Mesendoderm (in vitro differentiated cells): ENCODE results near the gene PCTP.

Experiments
- DNase-seq: peaks from one replicate; pipeline ENCODE4 v3.0.0; 2013
- H2AK5ac ChIP-seq: 2 replicates; pipeline ENCODE4 v1.6.1; 2013; ENCODE audit warnings: low read length, inconsistent platforms
- H2BK120ac ChIP-seq: 2 replicates; pipeline ENCODE4 v1.6.1; 2013; ENCODE audit warnings: low read depth, mild to moderate bottlenecking, low read length, moderate library complexity, mixed read lengths
- H2BK15ac ChIP-seq: replicated peaks from 2 replicates; pipeline ENCODE4 v1.6.1; 2013; ENCODE audit warnings: low read depth, mild to moderate bottlenecking, moderate library complexity
- H2BK5ac ChIP-seq: 2 replicates; pipeline ENCODE4 v1.6.1; 2013; ENCODE audit warnings: low read length, inconsistent platforms
- H3K18ac ChIP-seq: 2 replicates; pipeline ENCODE4 v1.6.1; 2013; ENCODE audit warnings: mild to moderate bottlenecking, low read length, mixed read lengths
- H3K23ac ChIP-seq: one replicate; pipeline ENCODE4 v1.6.1; 2013; ENCODE audit warnings: low read length
- H3K27ac ChIP-seq: 2 replicates; pipeline ENCODE4 v1.5.1; 2013; ENCODE audit warnings: low read depth, mild to moderate bottlenecking, inconsistent platforms, low read length, moderate library complexity
- H3K27me3 ChIP-seq: 2 replicates; pipeline ENCODE4 v1.6.1; 2013; ENCODE audit warnings: low read length, control low read depth, mild to moderate bottlenecking, inconsistent platforms; ENCODE audit not compliant: insufficient read depth, poor library complexity
- H3K36me3 ChIP-seq: 2 replicates; pipeline ENCODE4 v1.6.1; 2013; ENCODE audit warnings: low read length, inconsistent platforms; ENCODE audit not compliant: control insufficient read depth, insufficient read depth
- H3K4ac ChIP-seq: one replicate; pipeline ENCODE4 v1.6.1; 2013; ENCODE audit warnings: low read depth, mild to moderate bottlenecking, low read length, moderate library complexity
- H3K4me1 ChIP-seq: 2 replicates; pipeline ENCODE4 v1.6.1; 2013; ENCODE audit warnings: low read depth, low read length, inconsistent platforms; ENCODE audit not compliant: control insufficient read depth
- H3K4me2 ChIP-seq: 2 replicates; pipeline ENCODE4 v1.6.1; 2013; ENCODE audit warnings: low read length
- H3K4me3 ChIP-seq: 2 replicates; pipeline ENCODE4 v1.5.1; 2013; ENCODE audit warnings: mild to moderate bottlenecking, low read length
- H3K56ac ChIP-seq: one replicate; pipeline ENCODE4 v1.6.1; 2013; ENCODE audit warnings: low read length
- H3K79me1 ChIP-seq: 2 replicates; pipeline ENCODE4 v1.6.1; 2013; ENCODE audit warnings: low read length, inconsistent platforms
- H3K79me2 ChIP-seq: 2 replicates; pipeline ENCODE4 v1.6.1; 2013; ENCODE audit warnings: mild to moderate bottlenecking, low read length; ENCODE audit not compliant: control insufficient read depth, insufficient read depth
- H3K9ac ChIP-seq: 2 replicates; pipeline ENCODE4 v1.6.1; 2013; ENCODE audit warnings: low read length, inconsistent platforms
- H4K5ac ChIP-seq: one replicate; pipeline ENCODE4 v1.6.1; 2013; ENCODE audit warnings: low read length
- H4K8ac ChIP-seq: one replicate; pipeline ENCODE4 v1.6.1; 2013; ENCODE audit warnings: low read depth, mild to moderate bottlenecking, control low read depth, low read length, moderate library complexity
- WGBS: extraction: QIAGEN DNeasy Blood & Tissue Kit; methylation state at CpG from one replicate; pipeline ENCODE4 v1.1.7; 2013; ENCODE audit warnings: low lambda C conversion rate, missing lambda C conversion rate; ENCODE audit not compliant: insufficient coverage; ENCODE audit errors: extremely low coverage; 5-methylcytosine and 5-hydroxymethylcytosine counted together

Gene PCTP

DNA sequence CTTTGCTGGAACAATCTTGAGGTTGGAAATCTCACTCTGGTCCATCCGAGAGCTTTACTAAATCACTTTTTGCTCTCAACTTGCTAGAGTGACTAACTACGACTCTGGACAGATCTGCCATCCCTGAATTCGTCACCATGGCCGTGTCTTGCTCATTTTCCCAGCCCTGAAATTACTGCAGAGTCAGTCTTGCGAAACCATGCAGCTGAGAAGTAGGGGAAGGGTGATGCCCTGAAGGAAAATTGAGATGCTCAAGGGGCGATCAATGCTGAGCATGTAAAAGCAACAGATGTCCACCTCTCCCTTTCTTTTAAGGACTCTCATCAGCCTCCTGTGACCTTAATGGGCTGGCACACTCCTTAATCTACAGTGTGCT lies 18.8 kb downstream of the PCTP start:
- H3K79me1 ChIP-seq, result no peaks in the 10 kb centered on the region
- no peak for DNase-seq
- no peak overlapping the region for H4K5ac ChIP-seq

GRCh38 chr17:55770196-55770870 lies 19.5 kb downstream of the PCTP start:
- Histone ChIP-seq H3K27ac (no peak overlapping the region), H3K79me1 (no peaks in the 10 kb centered on the region), H3K27me3 (no peaks in the 10 kb centered on the region), H3K23ac (no peak overlapping the region), H3K4ac (no peak overlapping the region), H3K4me3 (no peak overlapping the region), H3K36me3 (no peaks in the 10 kb centered on the region), H4K8ac (no peak overlapping the region), H3K56ac (no peak overlapping the region), H3K4me2 (no peak overlapping the region), H2AK5ac (no peak overlapping the region), H2BK15ac (no peak overlapping the region), H2BK5ac (no peak overlapping the region), H3K4me1 (no peaks in the 10 kb centered on the region), H3K18ac (no peak overlapping the region), H3K9ac (no peak overlapping the region), H4K5ac (no peak overlapping the region), H2BK120ac (no peak overlapping the region), H3K79me2 (no peaks in the 10 kb centered on the region)
- DNase-seq, result peak; percentile 60
- no CpG with 5 or more reads among the region's 4 CpGs for WGBS

More for the DNA sequence above, 18.8 kb downstream of the PCTP start:
- Histone ChIP-seq H3K4me3 (no peak overlapping the region), H2BK120ac (no peak overlapping the region), H3K4ac (no peak overlapping the region), H2BK15ac (no peak overlapping the region), H4K8ac (no peak overlapping the region), H2AK5ac (no peak overlapping the region), H3K79me2 (no peaks in the 10 kb centered on the region), H3K27ac (no peak overlapping the region), H3K27me3 (no peaks in the 10 kb centered on the region), H3K9ac (no peak overlapping the region), H3K23ac (no peak overlapping the region), H3K36me3 (no peaks in the 10 kb centered on the region), H3K56ac (no peak overlapping the region), H2BK5ac (no peak overlapping the region), H3K4me1 (no peaks in the 10 kb centered on the region), H3K4me2 (no peak overlapping the region), H3K18ac (no peak overlapping the region)
- WGBS, result no CpG with 5 or more reads among the region's 6 CpGs

GRCh38 chr17:55772086-55772485 lies 21.2 kb downstream of the PCTP start:
- Histone ChIP-seq H3K79me2 (no peaks in the 10 kb centered on the region), H2BK15ac (no peak overlapping the region), H2AK5ac (no peak overlapping the region), H4K8ac (no peak overlapping the region), H3K4ac (no peak overlapping the region), H3K18ac (no peak overlapping the region), H2BK120ac (no peak overlapping the region), H3K4me3 (no peak overlapping the region), H3K4me2 (no peak overlapping the region), H3K79me1 (no peaks in the 10 kb centered on the region), H3K36me3 (no peaks in the 10 kb centered on the region), H3K9ac (no peak overlapping the region), H2BK5ac (no peak overlapping the region), H3K23ac (no peak overlapping the region), H3K4me1 (no peaks in the 10 kb centered on the region), H4K5ac (no peak overlapping the region), H3K27ac (no peak overlapping the region), H3K27me3 (no peaks in the 10 kb centered on the region), H3K56ac (no peak overlapping the region)
- no peak for DNase-seq
- no CpG with 5 or more reads among the region's 7 CpGs for WGBS

DNA sequence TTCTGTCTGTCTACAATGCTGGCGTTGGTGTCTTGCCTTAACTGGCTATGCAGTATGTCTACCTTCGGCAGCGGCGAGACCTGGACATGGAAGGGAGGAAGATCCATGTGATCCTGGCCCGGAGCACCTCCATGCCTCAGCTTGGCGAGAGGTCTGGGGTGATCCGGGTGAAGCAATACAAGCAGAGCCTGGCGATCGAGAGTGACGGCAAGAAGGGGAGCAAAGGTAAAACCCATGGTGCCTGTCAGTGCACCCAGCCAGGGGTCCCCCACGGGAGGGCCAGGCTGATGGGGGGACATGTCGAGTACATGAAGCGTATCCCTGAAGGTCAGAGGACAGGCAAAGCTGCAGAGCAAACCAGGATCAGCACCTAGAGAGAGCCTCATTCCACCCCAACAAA lies 22.8 kb downstream of the PCTP start:
- Histone ChIP-seq H2BK5ac (no peak overlapping the region), H3K36me3 (no peaks in the 10 kb centered on the region), H3K4me2 (no peak overlapping the region), H3K27me3 (no peaks in the 10 kb centered on the region), H3K9ac (no peak overlapping the region), H3K56ac (no peak overlapping the region), H3K18ac (no peak overlapping the region), H3K27ac (no peak overlapping the region), H2AK5ac (no peak overlapping the region), H3K79me1 (no peaks in the 10 kb centered on the region), H4K5ac (no peak overlapping the region), H3K79me2 (no peaks in the 10 kb centered on the region), H2BK120ac (no peak overlapping the region), H3K4ac (no peak overlapping the region), H3K23ac (no peak overlapping the region), H3K4me3 (no peak overlapping the region), H2BK15ac (no peak overlapping the region), H3K4me1 (no peaks in the 10 kb centered on the region), H4K8ac (no peak overlapping the region)
- WGBS, result no CpG with 5 or more reads among the region's 13 CpGs
- no peak for DNase-seq

DNA sequence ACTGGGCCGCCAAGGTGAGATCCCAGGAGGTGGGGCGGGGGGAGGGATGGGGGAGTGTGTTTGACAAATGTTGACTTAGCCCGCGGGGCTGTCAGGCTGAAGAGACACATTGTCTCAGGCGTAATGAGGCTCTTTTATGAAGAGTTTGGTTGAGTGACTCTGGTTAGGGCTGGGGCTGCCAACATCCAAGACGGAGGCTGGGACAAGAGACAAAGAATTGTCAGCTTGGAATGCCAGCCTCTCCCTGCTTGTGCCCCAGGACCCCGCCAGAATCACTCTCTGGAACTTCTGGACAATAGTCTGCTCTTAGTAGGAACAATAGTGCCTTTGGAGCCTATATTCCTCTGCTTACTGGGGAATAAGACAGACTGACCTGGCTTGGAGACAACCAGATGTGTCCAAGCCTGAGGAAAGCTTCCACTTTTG lies 24.0 kb downstream of the PCTP start:
- Histone ChIP-seq H3K18ac (no peak overlapping the region), H3K27me3 (no peaks in the 10 kb centered on the region), H3K4me2 (no peak overlapping the region), H3K79me2 (no peaks in the 10 kb centered on the region), H3K27ac (no peak overlapping the region), H2BK120ac (no peak overlapping the region), H4K5ac (no peak overlapping the region), H3K9ac (no peak overlapping the region), H2BK5ac (no peak overlapping the region), H2AK5ac (no peak overlapping the region), H4K8ac (no peak overlapping the region), H3K4me1 (no peaks in the 10 kb centered on the region), H3K79me1 (no peaks in the 10 kb centered on the region), H2BK15ac (no peak overlapping the region), H3K56ac (no peak overlapping the region), H3K23ac (no peak overlapping the region), H3K36me3 (no peaks in the 10 kb centered on the region), H3K4me3 (no peak overlapping the region), H3K4ac (no peak overlapping the region)
- WGBS, result no CpG with 5 or more reads among the region's 7 CpGs
- DNase-seq, result no peak

DNA sequence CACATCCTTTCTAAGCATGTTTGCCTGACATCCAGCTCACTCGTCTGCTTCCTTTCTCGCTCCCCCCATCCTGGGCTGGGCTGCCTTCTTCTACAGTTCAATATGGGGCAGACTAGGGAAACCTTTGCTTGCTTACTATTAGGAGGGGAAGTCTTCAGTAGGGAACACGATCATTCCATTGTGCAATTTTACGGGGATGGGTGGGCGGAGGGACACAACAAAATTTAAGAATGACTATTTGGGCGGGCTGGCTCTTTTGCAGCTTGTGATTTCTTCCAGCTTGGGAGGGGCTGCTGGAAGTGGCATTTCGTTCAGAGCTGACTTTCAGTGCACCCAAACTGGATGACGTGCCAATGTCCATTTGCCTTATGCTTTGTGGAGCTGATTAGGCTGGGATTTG lies 25.4 kb downstream of the PCTP start:
- Histone ChIP-seq H2AK5ac (no peak overlapping the region), H3K36me3 (no peaks in the 10 kb centered on the region), H3K4ac (no peak overlapping the region), H3K23ac (no peak overlapping the region), H4K8ac (no peak overlapping the region), H3K27ac (no peak overlapping the region), H3K79me1 (no peaks in the 10 kb centered on the region), H3K56ac (no peak overlapping the region), H2BK120ac (no peak overlapping the region), H3K18ac (no peak overlapping the region), H3K4me1 (no peaks in the 10 kb centered on the region), H2BK15ac (no peak overlapping the region), H4K5ac (no peak overlapping the region), H3K27me3 (no peaks in the 10 kb centered on the region), H3K79me2 (no peaks in the 10 kb centered on the region), H2BK5ac (no peak overlapping the region), H3K4me2 (no peak overlapping the region), H3K4me3 (no peak overlapping the region), H3K9ac (no peak overlapping the region)
- no CpG with 5 or more reads among the region's 8 CpGs for WGBS
- no peak for DNase-seq
